Left colon (tissue), 2 donors: Measurements from ENCODE around the gene ACTN1. TPM values are rescaled to one million over a fixed set of nuclear protein-coding genes. Genes with fewer than 3 reads are reported as not detected.

ENCODE experiments used
- ATAC-seq: fragments of 200-7000 bp; cut with Tn5 transposase; one replicate; pipeline ENCODE4 v1.9.1; 2020; ENCODE audit warnings: mild to moderate bottlenecking, moderate library complexity
- DNase-seq, 2 donors: peaks; one replicate each; pipeline ENCODE4 v3.0.0-alpha.2; 2020
- intact Hi-C, 2 donors: fragments of 100-400 bp; cut with DNase I in 1 of 2; cut with micrococcal nuclease in 1 of 2; formaldehyde crosslinking; loops; one replicate each; pipeline versions ENCODE4 v1.11.2 to v1.14.0; 2022; cut with DNase I, micrococcal nuclease
- total RNA-seq, 2 donors: library from RNA; stranded (reverse); fragmentation: NEBNext Ultra II Directional; extraction: Animal tissue kit (Norgen Biotek cat#: 25700); gene quantifications; one replicate each; pipeline ENCODE4 v1.2.1, GENCODE V29; 2021
- donor health status: DM: no; HTN: no; CAD: no.
- donor health status: DM: yes; HTN: yes; CAD: no.

The ACTN1 gene
- total RNA-seq, 2 donors from 2014 or later, result 89.9 to 132 TPM

DNA sequence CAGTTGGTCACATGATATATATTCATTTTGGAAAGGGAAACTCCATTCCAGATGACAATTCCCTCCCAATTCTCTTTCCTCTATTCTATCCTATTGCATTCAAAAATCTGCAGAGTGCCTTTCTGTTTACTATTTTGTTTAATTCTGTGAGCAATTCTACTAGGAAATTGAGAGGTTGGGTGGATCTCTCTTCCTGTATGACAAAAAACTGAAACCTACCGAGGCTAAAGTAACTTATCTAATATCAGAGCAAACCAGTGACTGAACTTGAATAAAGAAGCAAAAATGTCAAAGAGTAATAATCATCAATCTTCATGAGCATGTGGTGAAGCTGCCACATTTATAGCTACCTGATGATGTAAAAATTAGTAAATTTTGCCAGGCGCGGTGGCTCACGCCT lies 16.6 kb upstream of the ACTN1 start:
- no peak for ATAC-seq
- intact Hi-C loops, result no loop called here
- no peak for DNase-seq

DNA sequence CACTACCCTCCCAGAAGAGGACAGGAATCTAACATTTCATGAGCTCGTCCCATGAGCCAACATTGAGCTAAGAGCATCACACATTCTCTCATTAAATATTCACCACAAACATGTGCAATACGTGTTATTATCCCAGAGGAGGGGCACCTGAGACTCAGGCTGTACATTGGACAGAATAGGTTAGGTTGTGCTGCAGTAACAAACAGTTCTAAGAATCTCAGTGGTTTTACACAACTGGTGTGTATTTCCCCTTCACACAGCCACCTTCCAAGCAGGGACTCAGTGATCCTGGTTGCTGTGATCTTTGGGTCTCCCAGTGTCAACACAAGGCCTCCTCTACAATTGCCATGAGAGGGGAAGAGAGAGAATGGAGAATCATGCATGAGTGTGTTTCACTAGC lies 15.0 kb upstream of the ACTN1 start:
- intact Hi-C loops, result no loop called here
- DNase-seq (no peak), ATAC-seq (no peak)

DNA sequence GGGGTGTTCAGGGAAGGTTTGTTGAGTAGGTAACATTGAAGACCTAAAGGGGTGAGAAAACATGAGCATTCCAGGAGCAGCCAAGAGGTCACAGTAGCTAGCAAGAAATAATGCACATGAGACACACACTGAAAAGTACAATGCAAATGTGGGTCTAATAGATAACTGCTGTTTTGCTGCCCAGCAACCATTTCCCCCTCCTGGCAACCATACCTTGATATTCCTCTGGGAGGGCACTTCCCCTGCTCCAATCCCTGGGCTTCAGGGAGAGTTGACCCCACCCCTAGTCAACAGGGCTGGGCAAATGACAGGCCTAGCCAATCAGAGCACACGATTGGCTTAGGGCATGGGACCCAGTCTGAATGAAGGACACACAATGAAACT lies 8.5 kb upstream of the ACTN1 start:
- no peak for DNase-seq
- intact Hi-C loops, result no loop called here
- ATAC-seq, result peak; percentile 73

DNA sequence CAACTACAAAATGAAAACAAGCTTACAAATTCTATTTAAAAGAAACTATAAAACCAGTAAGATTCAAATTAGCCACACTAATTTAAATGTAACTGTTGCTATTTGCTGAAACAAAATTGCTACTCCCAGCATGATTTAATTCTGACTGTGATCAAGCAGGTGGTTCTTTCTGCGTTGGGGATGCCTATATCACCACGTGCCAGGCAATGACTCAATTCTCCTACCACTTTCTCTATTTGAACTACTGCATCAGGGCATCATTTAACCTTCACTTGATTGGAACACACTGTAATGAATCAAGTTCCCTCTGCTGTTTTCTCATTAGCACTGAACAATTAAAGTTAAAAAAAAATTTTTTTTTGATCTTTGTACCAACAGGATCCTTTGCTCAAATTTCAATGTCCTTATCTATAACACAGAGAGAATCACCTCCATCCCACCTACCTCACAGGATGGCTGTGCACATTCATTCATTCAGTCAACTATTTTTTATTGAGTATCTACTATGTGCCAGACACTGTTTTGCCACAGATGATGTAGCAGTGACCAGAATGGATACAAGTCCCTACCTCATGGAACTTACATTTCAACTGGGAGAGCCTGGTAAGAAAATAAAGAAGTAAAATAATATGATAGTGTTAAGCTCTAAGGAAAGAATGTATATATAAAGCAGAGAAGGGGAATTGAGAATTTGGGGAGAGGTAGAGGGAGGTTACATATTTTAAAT lies 8.0 kb upstream of the ACTN1 start:
- no peak for DNase-seq
- ATAC-seq, result no peak
- intact Hi-C loops, result no loop called here

DNA sequence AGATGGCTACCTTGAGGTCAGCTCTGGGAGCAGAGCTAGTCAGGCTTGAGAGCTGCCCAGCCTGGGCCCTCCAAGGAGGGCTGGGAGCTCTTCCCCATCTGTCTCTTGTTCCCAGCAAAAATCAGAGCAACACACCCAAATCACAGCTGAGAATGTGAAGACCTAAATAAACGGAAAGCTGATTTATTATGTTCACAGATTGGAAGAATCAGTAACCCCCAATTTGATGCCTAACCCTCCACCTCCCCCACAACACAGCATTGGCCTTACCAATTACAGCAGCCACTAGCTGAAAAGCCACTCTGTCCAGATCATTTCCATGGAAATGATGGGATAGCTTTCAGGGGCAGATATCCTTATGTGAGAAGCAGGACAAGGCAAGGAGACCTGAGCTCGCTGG lies 7.1 kb upstream of the ACTN1 start:
- intact Hi-C loops, result no loop called here
- no peak for DNase-seq
- ATAC-seq, result no peak

DNA sequence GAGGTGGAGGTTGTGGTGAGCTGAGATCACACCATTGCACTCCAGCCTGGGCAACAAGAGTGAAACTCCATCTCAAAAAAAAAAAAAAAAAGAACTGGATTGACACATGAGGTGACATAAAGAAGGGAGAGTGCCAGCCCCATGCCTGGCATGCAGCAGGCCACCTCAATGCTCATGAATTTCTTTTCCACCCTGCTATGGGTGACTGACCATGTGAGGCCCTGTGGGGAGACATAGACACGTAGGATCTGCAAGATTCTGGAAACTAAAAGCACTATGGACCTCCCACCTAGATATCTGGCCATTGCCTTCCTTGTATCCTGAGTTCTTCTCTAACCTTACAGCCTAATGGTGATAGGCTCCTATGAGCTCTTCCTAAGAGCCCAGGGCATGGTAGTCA lies 5.6 kb upstream of the ACTN1 start:
- ATAC-seq (no peak), DNase-seq (no peak)
- intact Hi-C loops, result no loop called here

DNA sequence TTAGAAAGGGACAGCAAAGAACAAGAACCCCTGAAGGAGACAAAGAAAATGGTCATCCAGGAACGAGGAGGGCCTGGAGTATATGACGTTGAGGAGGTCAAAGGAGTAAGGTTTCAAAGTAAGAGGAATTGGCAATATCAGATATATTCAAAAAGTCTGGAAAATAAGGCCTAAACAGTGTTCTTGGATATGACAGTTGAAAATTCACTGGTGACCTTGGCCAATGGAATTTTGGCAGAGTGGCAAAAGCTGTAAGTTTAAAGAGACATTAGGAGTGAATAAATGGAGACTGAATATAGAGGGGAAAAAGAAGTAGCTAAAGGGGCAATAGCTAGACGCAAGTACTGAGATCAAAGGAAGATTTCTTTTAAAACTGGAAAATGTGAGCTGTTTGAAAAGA lies 4.1 kb upstream of the ACTN1 start:
- ATAC-seq (no peak), DNase-seq (no peak)
- intact Hi-C loops, result no loop called here

DNA sequence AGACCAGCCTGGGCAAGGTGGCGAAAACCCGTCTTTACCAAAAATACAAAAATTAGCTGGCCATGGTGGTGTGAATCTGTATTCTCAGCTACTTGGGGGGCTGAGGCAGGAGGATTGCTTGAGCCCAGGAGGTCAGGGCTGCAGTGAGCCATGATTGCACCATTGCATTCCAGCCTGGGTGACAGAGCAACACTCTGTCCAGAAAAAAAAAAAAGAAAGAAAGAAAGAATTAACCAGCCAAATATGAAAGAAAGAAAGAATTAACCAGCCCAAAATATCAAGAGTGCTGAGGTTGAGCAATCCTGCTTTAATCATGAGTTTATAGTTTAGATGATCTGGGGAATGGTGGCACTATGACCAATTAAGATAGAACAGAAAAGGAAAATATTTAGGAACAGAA lies 3.5 kb upstream of the ACTN1 start:
- intact Hi-C loops, result no loop called here
- ATAC-seq (no peak), DNase-seq (no peak)

DNA sequence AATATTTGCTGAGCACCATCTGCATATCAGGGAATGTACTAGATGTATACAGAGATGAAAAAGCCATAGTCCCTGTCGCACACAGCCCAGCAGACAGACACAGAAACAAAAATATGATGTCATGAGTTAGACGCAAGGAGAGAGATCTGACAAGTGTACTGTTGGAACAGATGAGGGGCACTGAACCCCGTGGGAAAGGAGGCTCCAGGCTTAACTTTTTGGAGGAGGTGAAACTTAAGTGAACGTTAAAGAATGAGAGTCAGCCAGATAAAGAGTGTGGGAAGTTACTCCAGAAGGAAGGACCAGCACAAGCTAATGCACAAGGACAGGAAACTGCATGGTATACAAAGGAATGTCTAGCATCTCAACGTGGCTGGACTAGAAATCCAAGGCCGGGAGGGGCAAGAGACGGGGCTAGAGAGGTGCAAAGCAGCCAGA lies 2.5 kb upstream of the ACTN1 start:
- intact Hi-C loops, result no loop called here
- ATAC-seq, result no peak
- DNase-seq, result no peak

DNA sequence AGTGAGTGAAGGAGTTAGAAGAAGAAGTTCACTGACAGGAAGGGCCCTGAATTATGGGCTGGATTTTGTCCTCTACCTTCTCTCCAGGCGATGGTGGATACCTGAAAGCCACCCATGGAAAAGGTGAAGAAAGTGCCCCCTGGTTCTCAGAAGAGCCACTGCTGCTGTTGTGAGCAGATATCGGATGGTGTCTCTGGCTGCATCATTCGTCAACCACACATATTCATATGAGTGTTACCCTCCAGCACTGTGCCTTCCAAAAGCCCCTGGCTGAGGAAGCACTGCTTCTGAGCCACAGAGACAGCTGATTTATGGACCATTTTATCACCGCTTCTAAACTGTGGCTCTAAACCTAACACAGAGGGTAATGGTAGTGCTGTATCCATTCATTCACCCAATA lies 2.0 kb upstream of the ACTN1 start:
- intact Hi-C loops, result no loop called here
- DNase-seq (no peak), ATAC-seq (no peak)

DNA sequence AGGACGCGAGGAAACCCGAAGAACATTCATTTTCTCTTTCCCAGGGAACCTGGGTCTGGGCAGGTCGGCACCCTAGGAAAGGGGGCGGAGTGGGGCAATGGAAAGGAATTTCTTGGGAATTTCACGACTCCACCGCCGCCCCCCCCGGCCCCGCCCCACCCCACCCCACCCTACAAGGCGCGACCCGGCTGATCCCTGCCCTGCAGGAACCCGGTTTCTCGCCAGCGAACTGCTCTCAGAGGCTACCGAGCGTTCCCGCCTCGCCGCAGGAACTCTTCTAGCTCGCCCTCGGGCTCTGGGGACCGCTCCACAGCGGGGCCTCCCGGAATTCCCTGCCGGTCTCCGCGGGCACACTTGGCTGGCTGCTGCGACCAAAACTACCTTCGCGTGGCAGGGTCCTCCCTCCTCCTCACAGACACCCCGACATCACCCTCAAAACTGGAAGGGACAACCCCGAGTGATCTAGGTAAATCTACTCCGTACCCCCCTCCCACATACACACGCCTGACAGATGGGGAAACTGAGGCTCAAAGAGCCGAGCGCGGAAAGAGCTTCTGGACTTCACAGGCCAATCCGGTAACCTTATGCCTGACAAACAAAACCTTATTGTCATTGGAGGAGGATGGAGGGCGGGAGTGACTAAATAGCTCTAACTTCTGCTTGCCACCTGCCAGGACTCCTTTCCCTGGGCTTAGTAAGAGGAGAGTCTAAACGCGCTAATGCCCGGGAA lies 785 bp upstream of the ACTN1 start:
- intact Hi-C loops, result loop anchor here in 1 of 2 donors (10.0 kb wide), 1 partner anchor 55 kb away; no protein-coding TSS in a partner anchor
- peak; percentile 46 for ATAC-seq
- DNase-seq, result peak; percentile 62 to 68

DNA sequence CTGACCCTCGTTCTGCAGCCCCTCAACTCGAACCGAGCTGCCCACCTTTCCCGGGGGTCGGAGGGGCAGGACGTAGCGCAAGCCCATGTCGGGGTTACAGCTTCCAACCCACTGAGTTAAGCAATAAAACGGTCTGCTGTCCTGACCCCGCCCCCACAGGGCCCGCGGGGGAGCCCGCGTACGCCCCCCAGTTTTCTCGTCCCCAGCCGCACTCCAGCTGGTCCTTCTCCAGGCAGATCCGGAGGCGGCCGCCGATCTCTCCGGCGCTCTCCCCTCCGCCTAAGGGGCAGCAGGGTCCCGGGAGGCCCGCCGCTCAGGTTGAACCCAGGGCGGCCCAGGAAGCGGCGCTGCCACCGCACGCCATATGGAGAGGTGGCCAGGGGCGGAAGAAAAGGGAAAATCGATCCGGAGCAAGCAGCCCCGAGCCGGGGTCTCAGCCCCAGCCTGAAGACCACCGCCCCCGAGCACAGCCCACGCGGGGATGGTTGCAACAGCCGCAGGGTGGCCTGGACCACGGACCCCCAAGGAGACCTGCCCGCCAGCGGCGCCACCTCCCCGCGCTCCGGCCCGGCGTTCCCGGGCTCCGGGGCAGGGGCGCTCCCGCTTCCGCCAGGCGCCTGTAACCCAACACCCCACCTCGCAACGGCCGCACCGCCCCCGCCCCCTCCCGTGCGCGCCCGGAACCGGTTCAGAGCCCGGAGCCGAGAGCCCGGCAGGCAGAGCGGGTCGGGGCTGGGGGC lies 760 bp downstream of the ACTN1 start:
- ATAC-seq (peak; percentile 55), DNase-seq (peak; percentile 68 to 70)
- intact Hi-C loops, result loop anchor here in 1 of 2 donors (10.0 kb wide), 1 partner anchor 54 kb away; no protein-coding TSS in a partner anchor

DNA sequence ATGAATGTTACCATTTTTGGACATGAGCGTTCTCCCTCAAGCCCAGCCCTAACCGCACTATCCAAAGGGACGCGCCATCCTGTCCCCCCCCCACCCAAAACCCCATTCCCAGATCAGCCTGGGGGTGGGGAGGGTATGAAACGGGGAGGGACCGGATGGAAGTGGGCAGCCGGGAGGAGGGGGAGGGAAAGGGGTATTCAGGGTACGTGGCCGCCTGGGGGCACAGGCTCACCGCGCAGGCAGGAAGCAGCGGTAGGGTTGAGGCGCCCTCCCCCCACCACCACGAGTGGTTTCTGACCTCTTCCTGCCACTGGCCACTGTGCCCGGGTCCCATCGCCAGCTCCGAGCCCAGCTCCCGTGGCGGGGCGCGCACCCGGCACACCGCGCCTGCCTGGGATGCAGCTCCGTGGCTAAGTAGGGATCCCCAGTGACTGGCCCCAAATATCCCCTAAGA lies 1.4 kb downstream of the ACTN1 start:
- peak; percentile 12 for ATAC-seq
- intact Hi-C loops, result loop anchor here in 1 of 2 donors (10.0 kb wide), 1 partner anchor 53 kb away; no protein-coding TSS in a partner anchor
- peak; percentile 71 to 76 for DNase-seq

DNA sequence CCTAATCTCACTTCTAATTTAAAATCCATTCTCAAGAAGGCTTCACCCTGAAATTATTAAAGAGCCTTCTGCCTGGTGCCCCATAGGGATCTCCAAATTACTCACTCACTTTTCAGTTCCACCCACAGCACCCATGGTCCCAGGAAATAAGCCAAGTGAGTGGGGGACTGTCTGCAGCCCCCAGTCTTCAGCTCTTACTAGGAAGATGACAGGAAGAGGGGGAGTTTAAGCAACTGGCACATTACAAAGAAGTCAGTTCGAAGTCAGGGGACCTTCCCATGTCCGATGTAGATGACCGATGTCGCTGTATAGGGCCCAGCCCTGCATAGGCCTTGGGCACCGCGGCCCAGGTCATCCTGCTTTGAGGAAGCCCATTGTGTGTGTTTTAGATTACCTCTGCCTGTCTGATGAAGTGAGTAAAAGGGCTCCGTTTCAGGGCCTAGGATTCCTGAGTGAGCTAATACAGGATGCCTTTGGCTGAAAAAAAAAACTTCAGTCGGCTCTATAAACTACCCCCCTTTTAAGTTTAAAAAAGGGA lies 1.9 kb downstream of the ACTN1 start:
- DNase-seq, result no peak
- intact Hi-C loops, result loop anchor here in 1 of 2 donors (10.0 kb wide), 1 partner anchor 52 kb away; no protein-coding TSS in a partner anchor

DNA sequence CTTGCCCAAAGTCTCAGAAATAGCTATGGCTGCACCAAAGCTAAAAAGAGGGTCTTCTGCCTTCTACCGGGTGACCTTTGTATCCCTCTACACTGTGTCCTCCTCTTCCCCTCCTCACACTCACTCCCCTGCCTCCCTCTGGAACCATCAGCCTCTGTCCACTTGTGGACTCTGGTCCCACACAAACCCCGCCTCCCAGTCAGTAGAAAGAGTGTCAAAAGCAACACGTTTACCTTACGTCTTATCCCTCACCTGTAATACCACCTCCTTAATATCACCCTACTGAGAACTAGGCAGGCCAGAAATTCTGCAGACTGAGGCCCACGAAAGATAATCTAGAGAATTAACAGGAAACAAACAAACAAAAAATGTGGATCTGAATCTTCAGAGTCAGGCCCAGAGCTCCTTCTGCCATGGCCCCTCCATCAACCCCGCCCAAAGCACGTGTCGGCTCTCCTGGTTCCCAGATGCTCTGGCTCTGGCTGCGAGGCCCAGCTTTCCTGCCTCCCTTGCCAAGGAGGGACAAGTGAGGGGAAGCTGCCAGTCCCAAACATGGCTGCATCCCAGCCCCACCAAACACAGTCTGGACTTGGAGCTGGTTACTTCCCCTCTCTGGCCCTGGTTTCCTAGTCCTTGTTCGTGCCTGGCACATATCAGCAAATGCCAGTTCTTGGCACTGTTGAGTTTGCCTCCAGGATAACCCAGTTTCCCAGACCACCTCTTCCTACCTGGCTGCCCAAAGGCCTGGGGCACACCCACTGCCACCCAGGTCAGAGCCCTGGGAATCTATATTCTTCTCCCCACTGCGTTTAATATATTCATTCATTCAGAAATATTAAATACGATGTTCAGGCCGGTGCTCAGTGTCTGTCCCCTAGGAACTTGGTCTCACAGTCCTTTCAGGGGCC lies 2.7 kb downstream of the ACTN1 start:
- intact Hi-C loops, result loop anchor here in 1 of 2 donors (10.0 kb wide), 1 partner anchor 52 kb away; no protein-coding TSS in a partner anchor
- peak in 1 of 2 donors; percentile 81 for DNase-seq
- ATAC-seq, result no peak

More for the DNA sequence above, 1.9 kb downstream of the ACTN1 start:
- ATAC-seq, result no peak

DNA sequence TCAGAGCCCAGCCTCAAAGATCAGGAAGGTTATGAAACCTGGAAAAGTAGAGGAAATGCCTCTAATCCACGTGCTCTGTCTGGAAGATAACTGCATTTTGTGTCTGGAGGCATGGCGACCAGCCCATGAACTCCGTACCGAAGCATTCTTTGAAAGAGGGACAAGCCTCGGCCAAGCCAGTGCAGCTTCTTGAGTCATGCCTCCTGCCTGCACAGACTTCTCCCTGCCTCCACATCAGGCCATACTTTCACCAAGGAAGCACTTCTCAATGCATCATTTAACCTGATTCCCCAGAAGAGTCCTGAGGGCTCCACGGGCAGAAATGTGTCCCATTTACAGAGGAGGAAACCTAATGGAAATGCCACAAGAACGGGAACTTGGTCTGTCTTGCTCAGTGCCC lies 3.4 kb downstream of the ACTN1 start:
- intact Hi-C loops, result loop anchor here in 1 of 2 donors (10.0 kb wide), 1 partner anchor 51 kb away; no protein-coding TSS in a partner anchor
- ATAC-seq, result no peak
- no peak for DNase-seq

DNA sequence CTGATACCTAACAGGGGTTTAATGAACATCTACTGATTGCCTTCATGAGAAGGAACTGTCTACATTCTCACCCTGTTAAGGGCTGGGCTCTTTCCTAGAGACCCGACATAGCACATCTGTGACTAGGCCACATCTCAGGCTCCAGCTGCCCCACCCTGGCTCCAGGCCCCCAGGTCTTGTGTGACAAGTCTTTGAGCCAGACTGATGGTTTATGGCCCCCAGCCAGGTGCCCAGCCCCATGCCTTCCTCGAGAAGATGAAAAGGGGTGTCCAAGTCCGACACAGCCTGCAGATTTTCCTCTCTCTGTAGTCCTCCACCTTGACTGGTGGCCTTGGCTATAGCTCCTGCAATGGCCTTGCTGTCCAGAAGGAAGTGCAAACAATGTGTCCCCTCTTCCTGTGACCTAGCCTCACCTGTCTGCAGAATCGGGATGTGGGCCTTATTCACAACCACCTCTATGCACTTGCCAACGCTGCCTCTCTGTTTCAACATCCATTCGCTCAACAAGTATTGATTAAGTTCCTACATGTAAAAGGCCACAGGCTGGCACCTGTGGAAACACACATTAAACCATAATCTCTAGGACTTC lies 4.2 kb downstream of the ACTN1 start:
- DNase-seq (no peak), ATAC-seq (no peak)
- intact Hi-C loops, result loop anchor here in 1 of 2 donors (10.0 kb wide), 1 partner anchor 50 kb away; no protein-coding TSS in a partner anchor
